HFF-Myc (cell line): Measurements from ENCODE around the gene FBXO34.
"Not testable (repeated sequence)": the region's sequence is repeated elsewhere in the genome, so short reads cannot be mapped to it uniquely, and the experiment has no call there.

Experiments used
- DNase-seq: peaks from one replicate; pipeline ENCODE4 v3.0.0-alpha.2; 2011; ENCODE audit warnings: low read depth; ENCODE audit errors: extremely low read depth
- H3K4me3 ChIP-seq: replicated peaks from 2 replicates; pipeline ENCODE4 v1.5.1; 2011; ENCODE audit warnings: low read depth, mild to moderate bottlenecking, control low read depth, low read length
- CTCF ChIP-seq: IDR thresholded peaks from 2 replicates; pipeline ENCODE4 v1.5.1; 2012; ENCODE audit warnings: mild to moderate bottlenecking, low read depth, low read length, control low read depth; ENCODE audit errors: missing control alignments

The FBXO34 gene

GRCh38 chr14:55303691-55304145 lies 32.5 kb downstream of the FBXO34 start:
- DNase-seq, result no peak
- TF ChIP-seq CTCF, result no peak
- H3K4me3 ChIP-seq, result no peak overlapping the region

GRCh38 chr14:55306938-55307589 lies 35.8 kb downstream of the FBXO34 start:
- no peak for TF ChIP-seq CTCF
- no peak overlapping the region for H3K4me3 ChIP-seq
- no peak for DNase-seq

GRCh38 chr14:55309154-55309553 lies 37.9 kb downstream of the FBXO34 start:
- no peak for TF ChIP-seq CTCF
- no peak overlapping the region for H3K4me3 ChIP-seq
- DNase-seq, result no peak

GRCh38 chr14:55309761-55310365 lies 38.6 kb downstream of the FBXO34 start:
- DNase-seq, result no peak
- TF ChIP-seq CTCF, result no peak
- no peak overlapping the region for H3K4me3 ChIP-seq

- DNase-seq, H3K4me3 ChIP-seq: not testable (repeated sequence)
Measured at GRCh38 chr14:55312379-55313030, 41.3 kb downstream of the FBXO34 start.

- no peak for TF ChIP-seq CTCF
- no peak for DNase-seq
- H3K4me3 ChIP-seq, result no peak overlapping the region
Measured at GRCh38 chr14:55313480-55313879, 42.3 kb downstream of the FBXO34 start.

- no peak overlapping the region for H3K4me3 ChIP-seq
- DNase-seq, result no peak
- no peak for TF ChIP-seq CTCF
Measured at GRCh38 chr14:55314449-55314848, 43.2 kb downstream of the FBXO34 start.
